MCF 10A (cell line): Measurements from ENCODE around the gene ISCU. TPM values are rescaled to one million over a fixed set of nuclear protein-coding genes. Genes with fewer than 3 reads are reported as not detected.
"Not testable (repeated sequence)": the region's sequence is repeated elsewhere in the genome, so short reads cannot be mapped to it uniquely, and the experiment has no call there.

Experiments used
- BruUV-seq: library from RNA; stranded (reverse); fragments of 400-500 nt; replicated peaks from 2 replicates; lab custom pipeline; 2021; lab: Mats Ljungman, UMichigan
- CTCF ChIA-PET: fragments of 300-600 bp; sonication (Branson Sonifier 250); formaldehyde crosslinking; extraction: SDS; loops from one replicate; lab custom pipeline; 2021; ENCODE audit warnings: antibody characterized with exemption, inconsistent platforms; lab: Yijun Ruan, JAX
- POLR2A ChIA-PET: fragments of 300-600, 350-650 bp; sonication (Branson Sonifier 250); formaldehyde crosslinking; extraction: SDS; loops from one replicate; lab custom pipeline; 2020; ENCODE audit warnings: antibody characterized with exemption, inconsistent platforms; lab: Yijun Ruan, JAX
- DNase-seq: peaks from one replicate; pipeline ENCODE4 v3.0.0-alpha.2; 2018; ENCODE audit not compliant: unreplicated experiment
- H3K27ac Mint-ChIP-seq: one replicate; pipeline ENCODE4 v1.8.0; 2022; ENCODE audit warnings: mild to moderate bottlenecking, low read depth, mixed read lengths; ENCODE audit not compliant: unreplicated experiment
- H3K27me3 Mint-ChIP-seq: one replicate; pipeline ENCODE4 v1.8.0; 2022; ENCODE audit warnings: mixed read lengths; ENCODE audit not compliant: insufficient read depth, unreplicated experiment
- H3K36me3 Mint-ChIP-seq: one replicate; pipeline ENCODE4 v1.8.0; 2022; ENCODE audit warnings: mild to moderate bottlenecking, moderate library complexity, mixed read lengths; ENCODE audit not compliant: insufficient read depth, unreplicated experiment
- H3K4me1 Mint-ChIP-seq: one replicate; pipeline ENCODE4 v1.8.0; 2022; ENCODE audit warnings: mixed read lengths; ENCODE audit not compliant: insufficient read depth, unreplicated experiment
- H3K4me3 Mint-ChIP-seq: one replicate; pipeline ENCODE4 v1.8.0; 2022; ENCODE audit warnings: mild to moderate bottlenecking, moderate library complexity, mixed read lengths; ENCODE audit not compliant: unreplicated experiment
- H3K9me3 Mint-ChIP-seq: one replicate; pipeline ENCODE4 v1.8.0; 2022; ENCODE audit warnings: mixed read lengths; ENCODE audit not compliant: unreplicated experiment
- intact Hi-C: fragments of 100-400 bp; cut with micrococcal nuclease; formaldehyde crosslinking; loops from 2 replicates; pipeline ENCODE4 v1.14.1; 2022
- total RNA-seq: library from RNA; stranded (reverse); gene quantifications from 2 replicates; pipeline ENCODE4 v1.2.3, GENCODE V29; 2022
- TF ChIP-seq, protein P1 (sequence below): fragments of 200-600 bp; IDR thresholded peaks from one replicate; pipeline ENCODE4 v1.8.0; 2022; ENCODE audit warnings: antibody characterized with exemption, mild to moderate bottlenecking; ENCODE audit not compliant: unreplicated experiment

Gene ISCU
- total RNA-seq, 1 experiment from 2014 or later = 115 TPM

DNA sequence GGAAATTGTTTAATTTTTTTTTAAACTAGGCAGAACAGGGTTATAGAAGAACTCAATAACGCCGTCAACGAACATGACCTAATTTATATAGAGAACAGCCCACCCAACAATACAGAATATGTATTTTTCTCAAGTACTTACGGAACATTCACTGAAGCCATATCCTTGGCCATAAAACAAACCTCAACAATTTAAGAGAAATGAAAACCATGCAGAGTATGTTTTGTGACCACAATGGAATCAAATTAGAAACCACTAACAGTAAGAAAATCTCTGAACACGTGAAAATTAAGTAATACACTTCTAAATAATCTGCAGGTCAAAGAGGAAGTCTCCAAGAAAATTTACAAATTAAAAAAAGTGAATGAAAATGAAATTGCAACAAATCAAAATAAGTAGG, 10.9 kb upstream of the ISCU start:
- no peak overlapping the region for H3K4me3 Mint-ChIP-seq
- H3K9me3 Mint-ChIP-seq = no peaks in the 10 kb centered on the region
- TF ChIP-seq, protein P1, sequence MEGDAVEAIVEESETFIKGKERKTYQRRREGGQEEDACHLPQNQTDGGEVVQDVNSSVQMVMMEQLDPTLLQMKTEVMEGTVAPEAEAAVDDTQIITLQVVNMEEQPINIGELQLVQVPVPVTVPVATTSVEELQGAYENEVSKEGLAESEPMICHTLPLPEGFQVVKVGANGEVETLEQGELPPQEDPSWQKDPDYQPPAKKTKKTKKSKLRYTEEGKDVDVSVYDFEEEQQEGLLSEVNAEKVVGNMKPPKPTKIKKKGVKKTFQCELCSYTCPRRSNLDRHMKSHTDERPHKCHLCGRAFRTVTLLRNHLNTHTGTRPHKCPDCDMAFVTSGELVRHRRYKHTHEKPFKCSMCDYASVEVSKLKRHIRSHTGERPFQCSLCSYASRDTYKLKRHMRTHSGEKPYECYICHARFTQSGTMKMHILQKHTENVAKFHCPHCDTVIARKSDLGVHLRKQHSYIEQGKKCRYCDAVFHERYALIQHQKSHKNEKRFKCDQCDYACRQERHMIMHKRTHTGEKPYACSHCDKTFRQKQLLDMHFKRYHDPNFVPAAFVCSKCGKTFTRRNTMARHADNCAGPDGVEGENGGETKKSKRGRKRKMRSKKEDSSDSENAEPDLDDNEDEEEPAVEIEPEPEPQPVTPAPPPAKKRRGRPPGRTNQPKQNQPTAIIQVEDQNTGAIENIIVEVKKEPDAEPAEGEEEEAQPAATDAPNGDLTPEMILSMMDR = no peak
- DNase-seq = no peak
- peaks cover 39% of the 10 kb centered on the region for H3K4me1 Mint-ChIP-seq
- intact Hi-C loops = no loop called here
- no peaks in the 10 kb centered on the region for H3K27me3 Mint-ChIP-seq
- ChIA-PET POLR2A (interaction anchor here (0.8 kb wide), 1 partner anchor 9 kb away, joined by 6 read pairs; the partner anchor contains the start of gene SART3), CTCF (interaction anchor here (1.0 kb wide), 1 partner anchor 14 kb away, joined by 5 read pairs; no protein-coding TSS in a partner anchor)
- BruUV-seq = no TSS peak
- peak overlapping the region; percentile 64 for H3K27ac Mint-ChIP-seq
- H3K36me3 Mint-ChIP-seq = peaks cover 43% of the 10 kb centered on the region

DNA sequence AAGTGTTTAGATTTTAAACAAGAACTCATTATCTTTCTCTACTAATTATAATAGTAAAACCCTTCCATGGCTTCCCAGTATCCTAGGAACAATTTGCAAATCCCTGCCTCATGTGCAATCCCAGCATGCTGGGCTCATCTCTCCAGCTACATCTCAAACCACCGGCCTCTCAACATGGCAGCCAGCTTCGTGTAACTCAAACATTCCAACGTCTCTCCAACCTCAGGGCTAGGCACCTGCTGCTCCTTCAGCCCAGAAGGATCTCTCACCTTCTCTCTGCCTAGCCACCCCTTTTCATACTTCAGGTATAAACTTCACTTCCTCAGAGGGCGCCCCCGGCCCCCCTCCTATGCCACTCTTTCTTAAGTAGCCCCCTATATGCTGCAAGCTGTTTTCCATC, 8.6 kb upstream of the ISCU start:
- H3K4me3 Mint-ChIP-seq = no peak overlapping the region
- DNase-seq = no peak
- peaks cover 31% of the 10 kb centered on the region for H3K36me3 Mint-ChIP-seq
- H3K9me3 Mint-ChIP-seq = no peaks in the 10 kb centered on the region
- no TSS peak for BruUV-seq
- ChIA-PET CTCF (interaction anchor here (0.7 kb wide), 1 partner anchor 286 kb away, joined by 3 read pairs; no protein-coding TSS in a partner anchor), POLR2A (interaction anchor here (0.6 to 1.5 kb wide), 2 partner anchors 8 to 794 kb away, joined by 3 to 6 read pairs; partner anchors contain the start of gene ISCU)
- TF ChIP-seq, protein P1 = no peak
- intact Hi-C loops = no loop called here
- H3K27ac Mint-ChIP-seq = no peak overlapping the region
- peaks cover 50% of the 10 kb centered on the region for H3K4me1 Mint-ChIP-seq
- no peaks in the 10 kb centered on the region for H3K27me3 Mint-ChIP-seq

DNA sequence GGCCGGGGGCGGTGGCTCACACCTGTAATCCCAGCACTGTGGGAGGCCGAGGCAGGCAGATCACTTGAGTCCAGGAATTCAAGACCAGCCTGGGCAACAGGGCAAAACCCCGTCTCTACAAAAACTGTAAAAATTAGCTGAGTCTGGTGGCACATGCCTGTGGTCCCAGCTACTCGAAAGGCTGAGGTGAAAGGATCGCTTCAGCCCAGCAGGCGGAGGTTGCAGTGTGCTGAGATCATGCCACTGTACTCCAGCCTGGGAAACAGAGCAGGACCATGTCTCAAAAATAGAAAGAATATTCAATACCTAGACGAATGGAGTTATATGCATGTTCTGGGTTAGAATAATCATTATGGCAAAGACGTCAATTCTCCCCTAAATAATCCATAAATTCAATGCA, 7.0 kb upstream of the ISCU start:
- H3K36me3 Mint-ChIP-seq = peaks cover 26% of the 10 kb centered on the region
- intact Hi-C loops, BruUV-seq, H3K4me3 Mint-ChIP-seq, H3K9me3 Mint-ChIP-seq, H3K27me3 Mint-ChIP-seq, DNase-seq, H3K27ac Mint-ChIP-seq: not testable (repeated sequence)
- ChIA-PET POLR2A (interaction anchor here (0.8 kb wide), 1 partner anchor 40 kb away, joined by 3 read pairs; the partner anchor contains the start of gene FICD), CTCF (interaction anchor here (0.9 to 1.5 kb wide), 3 partner anchors 63 to 395 kb away, joined by 3 to 6 read pairs (median 3); no protein-coding TSS in a partner anchor)
- peaks cover 56% of the 10 kb centered on the region for H3K4me1 Mint-ChIP-seq

DNA sequence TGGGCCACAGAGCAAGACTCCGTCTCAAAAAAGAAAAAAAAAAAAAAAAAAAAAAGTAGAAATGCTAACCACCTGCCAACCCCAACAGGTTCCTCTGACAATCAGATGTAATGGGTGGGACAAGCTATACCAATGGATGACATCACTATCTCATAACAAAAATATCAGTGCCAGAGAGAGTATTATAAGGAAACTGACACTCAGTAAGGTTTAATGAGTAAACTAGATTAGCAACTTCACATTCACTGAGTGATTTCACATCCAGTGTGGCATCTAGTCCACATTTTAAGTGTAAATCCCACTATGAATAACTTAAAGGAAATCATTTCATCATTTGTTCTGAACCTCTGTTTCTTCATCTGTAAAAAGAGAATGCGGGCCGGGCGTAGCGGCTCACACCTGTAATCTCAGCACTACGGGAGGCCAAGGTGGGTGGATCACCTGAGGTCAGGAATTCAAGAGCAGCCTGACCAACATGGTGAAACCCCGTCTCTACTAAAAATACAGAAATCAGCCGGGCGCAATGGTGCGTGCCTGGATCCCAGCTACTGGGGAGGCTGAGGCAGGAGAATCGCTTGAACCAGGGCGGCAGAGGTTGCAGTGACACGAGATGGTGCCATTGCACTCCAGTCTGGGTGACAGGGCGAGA, 3.3 kb upstream of the ISCU start:
- H3K27me3 Mint-ChIP-seq = no peaks in the 10 kb centered on the region
- H3K4me1 Mint-ChIP-seq = peaks cover 29% of the 10 kb centered on the region
- ChIA-PET CTCF (interaction anchor here (1.0 to 14.4 kb wide), 3 partner anchors 59 to 244 kb away, joined by 4 to 274 read pairs (median 7); no protein-coding TSS in a partner anchor), POLR2A (interaction anchor here (0.6 to 8.3 kb wide), 5 partner anchors 10 to 798 kb away, joined by 3 to 105 read pairs (median 9); partner anchors contain the start of genes PRDM4 and USP30)
- peaks cover 24% of the 10 kb centered on the region for H3K36me3 Mint-ChIP-seq
- intact Hi-C loops = no loop called here
- H3K27ac Mint-ChIP-seq = no peak overlapping the region
- DNase-seq = no peak
- TF ChIP-seq, protein P1 = no peak
- H3K4me3 Mint-ChIP-seq = peak overlapping the region; percentile 96
- no TSS peak for BruUV-seq
- no peaks in the 10 kb centered on the region for H3K9me3 Mint-ChIP-seq
